Hematopoietic multipotent progenitor cell treated with erythropoietin and hydrocortisone succinate and interleukin-3 and kit ligand, for 8 days (in vitro differentiated cells): ENCODE data around the gene UBA1.

ENCODE experiments used
- DNase-seq: peaks from one replicate; pipeline ENCODE4 v3.0.0-alpha.2; 2015

Gene UBA1

DNA sequence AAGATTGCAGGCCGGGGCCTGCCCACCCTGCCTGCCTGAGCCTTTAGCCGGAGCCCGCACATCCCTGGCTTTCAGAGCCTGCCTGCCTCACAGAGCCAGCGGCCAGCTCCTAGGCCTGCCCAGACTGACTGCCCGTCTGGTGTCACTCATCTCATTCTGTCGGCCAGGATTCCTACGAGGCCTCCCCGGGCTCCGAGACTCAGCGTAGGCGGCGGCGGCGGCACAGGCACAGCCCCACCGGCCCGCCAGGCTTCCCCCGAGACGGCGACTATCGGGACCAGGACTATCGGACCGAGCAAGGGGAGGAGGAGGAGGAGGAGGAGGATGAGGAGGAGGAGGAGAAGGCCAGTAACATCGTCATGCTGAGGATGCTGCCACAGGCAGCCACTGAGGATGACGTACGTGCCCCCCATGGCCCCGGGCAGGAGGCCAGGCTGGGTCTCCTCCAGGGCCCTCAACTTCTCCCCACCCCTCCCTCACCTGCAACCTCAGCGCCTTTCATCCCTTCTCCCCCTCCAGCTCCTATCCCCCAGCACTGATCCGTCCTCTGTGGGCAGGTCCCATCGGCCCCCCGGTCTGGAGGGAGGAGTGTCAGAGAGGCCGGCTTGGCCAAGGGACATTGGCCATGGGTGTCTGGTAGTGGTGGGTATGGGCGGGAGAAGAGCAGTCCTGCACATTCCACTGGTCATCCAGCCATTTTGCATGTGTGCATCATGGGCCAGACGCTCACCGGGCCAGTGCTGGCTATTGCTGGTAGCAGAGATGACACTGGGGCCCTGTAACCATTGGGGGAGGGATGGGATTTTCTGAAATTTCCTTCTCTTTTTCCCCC is 22.6 kb upstream of the UBA1 start:
- DNase-seq: no peak

DNA sequence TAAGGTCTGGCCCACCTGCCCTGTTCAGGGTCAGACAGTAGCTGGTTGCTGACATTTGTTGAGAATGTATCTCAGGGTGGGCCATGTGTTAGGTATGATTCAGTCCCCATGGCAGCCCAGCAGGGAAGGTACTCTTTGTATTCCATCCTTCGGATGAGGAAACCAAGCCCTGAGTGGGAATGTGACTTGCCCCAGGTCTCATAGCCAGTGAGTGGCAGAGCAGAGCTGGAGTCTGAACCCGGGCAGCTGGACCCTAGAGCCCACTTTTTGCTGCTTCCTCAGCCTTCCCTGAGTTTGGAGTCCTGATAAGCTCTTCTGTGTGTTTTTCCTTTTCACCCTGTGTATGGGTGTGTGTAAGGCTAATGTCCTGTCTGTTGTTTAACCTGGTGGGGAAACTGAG is 21.6 kb upstream of the UBA1 start:
- DNase-seq: no peak

DNA sequence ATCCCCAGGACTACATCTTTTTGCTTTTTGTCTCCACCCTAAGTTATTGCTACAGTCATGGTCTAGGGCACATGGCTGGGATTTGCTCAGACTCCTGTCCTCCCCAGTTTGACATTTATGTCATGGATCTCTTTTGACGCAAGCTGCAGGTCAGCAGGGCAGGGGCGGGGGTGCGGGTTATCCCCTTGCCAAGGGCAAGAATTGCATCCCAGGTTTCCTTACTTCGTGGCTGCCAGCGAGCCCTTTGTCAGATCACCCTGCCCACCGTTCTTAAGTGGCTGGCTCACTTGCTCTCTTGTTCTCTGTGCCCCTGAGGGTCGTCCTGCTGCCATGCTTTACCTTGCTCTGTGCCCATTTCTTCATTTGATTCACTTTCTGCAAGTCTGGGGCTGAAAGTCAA is 21.1 kb upstream of the UBA1 start:
- no peak for DNase-seq

DNA sequence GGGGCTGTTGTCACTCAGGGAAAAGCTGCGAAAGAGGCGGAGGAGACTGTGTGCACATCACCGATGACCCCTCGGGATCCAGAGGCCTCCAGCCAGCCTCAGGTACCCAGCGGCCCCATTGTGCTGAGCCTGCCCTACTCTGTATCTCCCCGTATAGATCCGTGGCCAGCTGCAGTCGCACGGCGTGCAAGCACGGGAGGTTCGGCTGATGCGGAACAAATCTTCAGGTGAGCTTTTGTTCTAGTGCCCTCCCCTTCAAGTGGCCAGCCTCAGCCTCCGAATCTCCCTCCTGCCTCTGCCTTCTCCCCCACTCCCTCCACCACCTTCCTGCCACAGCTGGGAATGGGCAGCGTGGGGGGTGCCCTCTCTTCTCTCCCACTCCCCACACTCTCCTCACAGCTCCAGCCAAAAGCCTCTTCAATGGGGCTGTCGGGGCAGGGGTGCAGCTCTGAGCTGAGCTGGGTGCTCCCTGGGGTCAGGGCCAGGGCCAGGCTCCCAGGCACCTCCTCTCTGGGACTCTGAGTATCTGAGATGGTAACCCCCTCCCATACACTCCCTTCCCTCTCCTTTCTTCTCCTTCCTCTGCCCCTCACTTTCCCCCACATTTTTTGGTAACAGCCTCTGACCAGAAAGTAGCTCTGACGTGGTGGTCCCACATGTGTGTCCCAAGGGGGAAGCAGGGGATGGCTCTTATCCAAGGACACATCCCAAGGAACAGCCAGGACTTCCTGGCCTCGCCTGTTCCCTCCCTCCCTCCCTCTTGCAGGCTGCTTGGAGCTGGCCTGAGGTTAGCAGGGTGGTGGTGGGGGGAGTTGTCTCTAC is 20.4 kb upstream of the UBA1 start:
- DNase-seq: no peak

DNA sequence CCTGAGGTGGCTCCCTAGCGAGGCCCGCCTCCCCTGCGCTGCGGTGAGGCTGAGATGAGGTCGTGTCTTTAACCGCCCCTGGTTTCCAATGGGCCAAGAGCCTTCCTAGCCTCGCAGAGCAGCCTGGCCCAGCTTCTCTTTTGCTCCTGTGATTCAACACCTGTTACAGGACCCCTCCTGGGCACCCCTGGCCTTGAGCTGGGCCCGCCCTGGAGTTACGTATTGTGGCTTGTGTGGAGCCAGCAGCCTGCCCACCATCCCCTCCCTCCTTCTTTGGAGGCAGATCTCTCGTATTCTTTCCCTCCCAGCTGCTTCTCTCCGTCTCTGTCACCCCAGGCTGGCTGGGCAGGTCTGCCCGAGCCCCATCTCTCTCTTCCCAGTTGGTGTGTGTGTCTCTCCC is 19.3 kb upstream of the UBA1 start:
- no peak for DNase-seq

DNA sequence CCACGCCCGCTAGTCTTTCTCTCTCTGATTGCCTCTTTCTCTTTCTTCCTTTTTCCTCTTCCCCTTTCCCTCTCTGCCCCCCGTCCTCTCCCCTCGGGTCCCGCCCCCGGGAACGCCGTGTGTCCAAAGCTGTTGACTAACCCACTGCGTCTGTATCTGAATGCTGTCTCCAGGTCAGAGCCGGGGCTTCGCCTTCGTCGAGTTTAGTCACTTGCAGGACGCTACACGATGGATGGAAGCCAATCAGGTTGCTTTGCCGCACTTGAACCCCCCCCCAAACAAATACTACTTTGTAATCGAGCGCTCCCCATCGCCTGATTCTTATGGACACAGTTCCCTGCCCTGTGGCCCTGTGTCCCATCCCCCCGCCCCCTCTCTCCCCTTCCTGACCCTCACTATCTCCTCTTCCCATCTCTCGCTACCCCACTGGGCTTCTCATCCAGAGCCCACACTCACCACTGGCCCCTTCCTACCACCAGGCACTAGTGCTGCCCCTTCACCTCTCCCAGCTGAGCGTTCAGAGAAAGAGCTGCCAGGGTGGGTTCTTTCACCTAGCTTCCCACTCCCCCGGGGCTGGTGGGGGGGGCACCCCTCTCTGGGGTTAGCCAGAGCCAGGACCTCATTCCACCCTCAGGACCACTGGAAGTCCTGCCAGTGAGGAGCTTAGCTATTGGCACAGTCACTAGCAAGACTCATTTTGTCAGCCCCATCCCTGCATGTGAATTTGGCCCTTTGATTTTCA is 18.6 kb upstream of the UBA1 start:
- DNase-seq: no peak

DNA sequence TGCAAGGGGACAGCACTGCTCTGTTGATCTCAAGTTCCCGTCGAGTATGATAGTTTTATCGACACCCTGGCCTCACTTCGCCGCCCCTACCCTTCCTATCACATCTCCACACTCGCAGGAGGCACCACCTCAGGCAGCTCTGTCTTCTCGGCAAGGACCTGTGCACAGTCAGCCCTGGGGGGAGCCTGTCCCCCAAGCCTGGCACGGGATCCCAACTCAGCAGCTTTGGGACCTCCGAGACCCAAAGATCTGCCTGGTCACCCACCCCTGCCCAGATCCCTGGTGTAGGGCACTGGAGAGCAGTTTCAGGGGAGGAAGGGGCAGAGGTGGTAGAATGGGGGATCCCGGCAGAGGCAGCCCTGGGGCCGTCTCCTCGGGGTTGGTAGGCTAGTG is 18.0 kb upstream of the UBA1 start:
- DNase-seq: no peak

DNA sequence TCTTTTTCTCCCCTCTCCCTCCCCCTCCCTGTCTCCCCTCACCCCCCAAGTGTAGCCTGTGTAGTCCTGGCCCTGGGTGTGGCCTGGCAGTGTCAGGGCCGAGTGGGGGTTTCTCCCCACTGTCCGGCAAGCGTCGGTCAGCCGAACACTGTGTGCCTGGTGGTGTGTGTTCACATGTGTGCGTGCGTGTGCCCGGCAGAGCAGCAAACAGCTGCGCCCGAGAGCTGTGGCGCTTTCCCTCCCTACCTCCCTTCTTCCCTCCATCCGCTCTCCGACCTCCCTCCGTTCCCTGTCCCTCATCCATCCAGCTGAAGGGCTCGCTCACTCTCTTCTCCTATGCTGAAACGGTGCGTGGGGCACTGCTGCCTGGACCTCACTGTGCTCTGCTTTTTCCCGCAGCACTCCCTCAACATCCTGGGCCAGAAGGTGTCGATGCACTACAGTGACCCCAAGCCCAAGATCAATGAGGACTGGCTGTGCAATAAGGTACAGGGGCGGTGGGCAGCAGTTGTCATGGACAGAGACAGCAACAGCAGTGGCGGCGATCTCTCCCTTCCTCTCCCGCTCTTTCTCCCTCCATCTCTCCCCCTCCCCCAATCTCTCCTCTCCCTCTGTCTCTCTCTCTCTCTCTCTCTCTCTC is 17.4 kb upstream of the UBA1 start:
- DNase-seq: no peak

DNA sequence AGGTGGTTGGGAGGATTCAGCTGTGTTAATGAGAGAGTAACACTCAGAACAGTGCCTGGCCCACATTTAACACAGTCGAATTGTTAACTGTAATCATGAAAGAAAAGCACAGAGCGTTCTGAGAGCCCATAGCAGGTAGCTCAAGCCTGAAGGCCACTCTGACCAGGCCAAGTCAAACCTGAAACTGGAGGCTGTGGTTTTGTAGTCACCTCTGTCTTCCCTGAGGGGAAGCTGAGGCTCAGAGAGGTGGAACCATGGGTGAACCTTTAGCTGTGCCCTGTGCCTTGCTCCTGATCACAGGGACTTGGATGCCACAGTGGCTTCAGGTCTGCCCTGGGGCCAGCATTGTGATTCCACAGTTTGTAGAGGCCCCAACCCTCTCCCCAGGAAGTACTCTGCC is 16.6 kb upstream of the UBA1 start:
- no peak for DNase-seq

DNA sequence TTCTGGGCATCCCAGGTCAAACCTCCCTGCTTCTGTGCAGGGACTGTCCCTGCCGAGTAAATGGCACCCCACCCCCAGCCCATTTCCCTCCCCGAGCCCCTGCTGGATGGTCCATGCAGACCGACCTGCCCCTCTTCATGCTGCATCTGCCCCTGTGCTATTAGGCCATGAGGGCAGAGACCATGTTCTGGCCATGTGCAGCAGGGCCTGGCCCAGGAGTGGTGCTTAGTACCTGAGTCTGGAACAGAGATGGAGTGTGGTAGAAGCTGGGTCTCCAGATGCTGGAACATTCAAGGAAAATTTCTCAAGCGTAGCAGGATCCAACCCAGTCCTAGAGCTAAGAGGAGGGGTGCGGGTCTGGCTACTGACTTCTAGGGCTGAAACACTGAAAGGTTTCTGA is 15.3 kb upstream of the UBA1 start:
- no peak for DNase-seq

DNA sequence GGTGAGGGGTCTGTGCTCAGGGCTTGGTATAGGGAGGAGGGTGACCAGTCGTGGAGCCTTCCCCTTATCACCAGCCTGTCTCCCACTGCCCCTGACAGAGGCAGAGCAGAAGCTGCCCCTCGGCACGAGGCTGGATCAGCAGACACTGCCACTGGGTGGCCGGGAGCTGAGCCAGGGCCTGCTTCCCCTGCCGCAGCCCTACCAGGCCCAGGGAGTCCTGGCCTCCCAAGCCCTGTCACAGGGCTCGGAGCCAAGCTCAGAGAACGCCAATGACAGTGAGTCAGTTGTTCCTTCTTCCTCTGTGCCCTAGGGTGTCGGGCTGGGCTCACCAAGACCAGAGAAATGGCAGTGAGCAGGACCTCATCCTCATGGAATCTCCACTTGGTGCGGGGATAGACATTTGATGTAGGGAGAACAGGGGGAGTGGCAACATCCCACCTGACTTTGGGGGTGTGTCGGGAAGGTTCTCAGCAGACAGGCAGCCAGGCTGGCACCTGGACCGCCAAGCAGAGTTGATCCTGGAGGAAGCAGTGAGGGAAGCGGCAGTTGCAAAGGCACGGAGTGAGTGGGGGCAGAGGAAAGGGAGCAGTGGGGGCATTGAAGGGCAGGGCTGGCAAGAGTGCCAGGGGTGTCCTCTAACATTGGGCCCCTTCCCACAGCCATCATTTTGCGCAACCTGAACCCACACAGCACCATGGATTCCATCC is 14.3 kb upstream of the UBA1 start:
- DNase-seq: no peak

DNA sequence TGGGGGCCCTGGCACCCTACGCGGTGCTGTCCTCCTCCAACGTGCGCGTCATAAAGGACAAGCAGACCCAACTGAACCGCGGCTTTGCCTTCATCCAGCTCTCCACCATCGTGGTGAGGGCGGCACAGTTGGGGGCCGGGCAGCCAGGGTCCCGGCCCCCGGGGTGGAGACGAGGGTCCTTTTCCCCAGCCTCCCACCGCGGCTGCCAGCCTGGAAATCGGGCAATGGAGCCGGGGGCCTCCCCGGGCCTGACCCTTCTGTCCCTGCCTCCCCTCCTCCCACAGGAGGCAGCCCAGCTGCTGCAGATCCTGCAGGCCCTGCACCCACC is 13.7 kb upstream of the UBA1 start:
- DNase-seq: no peak

DNA sequence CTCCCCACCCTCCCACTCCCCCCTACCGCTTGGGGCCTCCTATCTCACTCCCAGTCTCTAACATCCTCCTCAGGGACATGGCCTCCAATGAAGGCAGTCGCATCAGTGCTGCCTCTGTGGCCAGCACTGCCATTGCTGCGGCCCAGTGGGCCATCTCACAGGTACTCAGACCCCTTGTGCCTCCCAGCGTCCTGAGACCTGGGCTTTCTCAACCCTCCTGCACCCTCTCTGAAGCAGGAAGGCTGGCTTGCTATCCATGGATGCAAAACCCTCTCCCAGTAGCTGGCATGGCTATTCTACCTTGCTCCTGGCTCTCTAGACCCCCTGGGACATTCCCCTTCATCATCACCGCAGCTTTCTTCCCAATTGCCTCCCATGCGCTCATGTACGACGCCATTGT is 13.3 kb upstream of the UBA1 start:
- no peak for DNase-seq

DNA sequence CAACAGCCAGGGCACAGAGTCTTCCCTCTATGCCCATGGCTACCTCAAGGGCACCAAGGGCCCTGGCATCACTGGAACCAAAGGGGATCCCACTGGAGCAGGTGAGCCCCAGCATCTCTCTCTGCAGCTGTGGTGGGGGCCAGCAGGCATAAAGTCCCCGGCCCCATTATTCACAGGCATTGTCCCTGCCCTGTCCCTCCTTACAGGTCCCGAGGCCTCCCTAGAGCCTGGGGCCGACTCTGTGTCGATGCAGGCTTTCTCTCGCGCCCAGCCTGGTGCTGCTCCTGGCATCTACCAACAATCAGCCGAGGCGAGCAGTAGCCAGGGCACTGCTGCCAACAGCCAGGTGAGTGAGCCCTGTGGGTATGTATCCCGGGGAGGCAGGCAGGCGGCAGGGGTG is 12.3 kb upstream of the UBA1 start:
- DNase-seq: no peak

DNA sequence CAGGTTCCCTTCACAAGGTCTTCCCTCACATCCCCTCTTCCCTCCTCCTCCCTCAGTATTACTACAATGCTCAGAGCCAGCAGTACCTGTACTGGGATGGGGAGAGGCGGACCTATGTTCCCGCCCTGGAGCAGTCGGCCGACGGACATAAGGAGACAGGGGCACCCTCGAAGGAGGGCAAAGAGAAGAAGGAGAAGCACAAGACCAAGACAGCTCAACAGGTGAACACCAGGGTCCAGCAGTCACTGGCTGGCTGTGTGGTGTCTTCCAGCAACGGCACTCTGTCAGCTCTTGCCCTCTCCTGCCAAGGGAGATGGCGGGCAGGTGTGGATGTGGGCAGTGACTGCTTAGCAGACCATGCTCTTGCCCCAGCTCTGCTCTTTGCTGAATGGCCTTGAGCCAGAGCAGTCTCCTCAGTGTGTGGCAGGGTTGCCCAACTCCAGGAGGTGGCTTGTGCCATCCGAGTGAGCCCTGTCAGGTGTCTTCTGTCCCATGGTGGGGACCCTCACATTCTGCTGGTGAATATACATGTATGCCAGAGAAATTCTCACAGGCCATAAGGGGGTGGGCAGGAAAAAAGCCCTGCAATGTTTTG is 11.4 kb upstream of the UBA1 start:
- no peak for DNase-seq

DNA sequence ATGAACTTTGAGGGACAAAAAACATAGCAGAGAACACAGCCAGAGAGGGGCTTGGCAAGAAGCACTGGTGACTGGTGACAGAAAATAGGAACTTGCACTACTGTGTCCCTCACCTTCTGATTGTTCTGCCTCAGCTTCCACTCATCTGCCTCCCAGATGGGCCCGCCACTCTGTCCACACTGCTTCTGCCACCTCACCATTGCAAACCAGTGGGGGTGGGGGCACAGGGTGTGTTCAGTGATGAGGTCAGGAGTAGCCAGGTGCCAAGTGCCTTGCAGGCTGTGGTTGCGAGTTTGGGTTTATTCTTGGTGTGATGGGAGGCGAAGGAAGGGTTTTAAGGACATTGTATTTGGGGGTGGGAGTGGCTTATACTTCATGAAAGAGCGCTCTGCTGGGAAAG is 9.1 kb upstream of the UBA1 start:
- DNase-seq: no peak

DNA sequence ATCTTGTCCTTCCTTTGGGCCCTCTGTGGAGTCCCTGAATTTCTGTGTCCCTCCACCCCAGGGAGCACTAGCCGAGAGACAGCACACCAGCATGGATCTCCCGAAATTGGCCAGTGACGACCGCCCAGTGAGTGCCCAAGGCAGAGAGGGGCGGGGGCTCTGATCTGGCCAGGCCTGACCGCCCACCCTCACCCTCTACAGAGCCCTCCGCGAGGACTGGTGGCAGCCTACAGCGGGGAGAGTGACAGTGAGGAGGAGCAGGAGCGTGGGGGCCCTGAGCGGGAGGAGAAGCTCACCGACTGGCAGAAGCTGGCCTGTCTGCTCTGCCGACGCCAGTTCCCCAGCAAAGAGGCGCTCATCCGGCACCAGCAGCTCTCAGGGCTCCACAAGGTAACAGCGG is 8.4 kb upstream of the UBA1 start:
- DNase-seq: no peak

DNA sequence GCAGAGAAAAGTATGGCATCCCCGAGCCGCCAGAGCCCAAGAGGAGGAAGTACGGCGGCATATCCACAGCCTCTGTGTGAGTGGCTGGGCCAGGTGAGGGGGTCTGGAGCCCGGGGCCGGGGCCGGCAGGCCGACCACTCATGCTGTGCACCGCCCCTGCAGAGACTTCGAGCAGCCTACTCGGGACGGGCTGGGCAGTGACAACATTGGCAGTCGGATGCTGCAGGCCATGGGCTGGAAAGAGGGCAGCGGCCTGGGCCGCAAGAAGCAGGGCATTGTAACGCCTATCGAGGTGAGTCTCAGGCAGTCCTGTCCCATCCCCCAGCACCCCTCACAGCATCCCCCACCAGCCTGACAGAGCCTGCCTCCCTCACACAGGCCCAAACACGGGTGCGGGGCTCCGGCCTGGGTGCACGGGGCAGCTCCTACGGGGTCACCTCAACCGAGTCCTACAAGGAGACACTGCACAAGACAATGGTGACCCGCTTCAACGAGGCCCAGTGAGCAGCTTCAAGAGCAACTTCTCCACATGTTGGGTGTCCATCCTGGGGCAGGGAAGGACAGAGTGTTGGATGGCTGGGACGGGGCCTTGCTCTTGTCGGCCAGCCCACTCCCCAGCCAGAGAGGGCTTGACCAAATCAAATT is 7.4 kb upstream of the UBA1 start:
- DNase-seq: no peak

DNA sequence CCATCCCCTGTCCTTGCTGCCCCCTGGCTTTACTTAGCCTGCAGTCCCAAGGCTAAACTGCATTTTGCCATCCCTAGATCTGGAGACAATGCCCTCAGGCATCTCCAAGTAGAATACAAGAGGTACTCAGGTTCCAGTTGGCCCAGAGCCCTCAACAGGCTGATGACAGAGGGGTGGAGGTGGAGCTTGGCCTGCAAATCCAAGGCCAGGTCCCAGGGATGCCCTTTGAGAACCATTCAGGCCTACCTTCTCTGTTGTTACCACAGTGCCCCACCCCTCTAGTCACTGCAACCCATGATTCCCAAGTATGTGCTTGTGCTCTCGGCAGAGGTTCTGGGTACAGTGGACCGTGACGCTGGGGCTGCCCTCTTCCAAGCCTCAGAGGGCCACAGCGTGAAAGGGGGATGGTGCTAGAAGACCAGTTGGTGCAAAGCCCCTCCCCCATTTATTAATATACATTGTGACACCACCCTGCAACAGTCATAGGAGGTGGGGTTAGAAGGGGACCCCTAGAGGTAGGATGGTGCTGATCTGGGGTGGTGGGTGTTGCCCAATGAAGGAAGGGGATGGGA is 6.4 kb upstream of the UBA1 start:
- DNase-seq: no peak

DNA sequence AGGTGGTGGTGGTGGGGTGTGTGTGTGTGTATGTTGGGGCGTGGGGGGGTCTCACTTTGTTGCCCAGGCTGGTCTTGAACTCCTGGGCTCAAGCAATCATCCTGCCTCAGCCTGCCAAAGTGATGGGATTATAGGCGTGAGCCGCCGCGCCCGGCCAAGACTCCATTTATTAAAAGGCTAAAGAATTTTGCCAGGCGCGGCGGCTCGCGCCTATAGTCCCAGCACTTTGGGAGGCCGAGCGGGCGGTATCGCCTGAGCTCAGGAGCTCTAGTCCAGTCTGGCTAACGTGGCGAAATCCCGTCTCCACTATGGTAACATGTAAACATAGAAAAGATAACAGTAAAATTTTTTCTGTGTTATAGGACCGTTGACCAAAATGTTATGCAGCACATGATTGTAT is 3.7 kb upstream of the UBA1 start:
- DNase-seq: no peak
